Measurements from ENCODE around the gene SEMA5A.

GRCh38 chr5:9519537-9519936 lies 26.3 kb downstream of the SEMA5A start:
- TF ChIP-seq CTCF (IDR thresholded peaks at IDR 0.05 in 4 of 5, conservative IDR thresholded peaks at IDR 0.05 in 1 of 5) (no peak), POLR2A (IDR thresholded peaks at IDR 0.05) (no peak)

Data from gastrocnemius medialis (tissue), 4 donors.